ENCODE data around the gene ALPK1. TPM values are rescaled to one million over a fixed set of nuclear protein-coding genes. Genes with fewer than 3 reads are reported as not detected.
"Not testable (repeated sequence)": the region's sequence is repeated elsewhere in the genome, so short reads cannot be mapped to it uniquely, and the experiment has no call there.

Gene ALPK1
- total and polyA plus RNA-seq, 2 of the 4 experiments (the other 2 are of a cell fraction), result 3.3 to 7.9 TPM

DNA sequence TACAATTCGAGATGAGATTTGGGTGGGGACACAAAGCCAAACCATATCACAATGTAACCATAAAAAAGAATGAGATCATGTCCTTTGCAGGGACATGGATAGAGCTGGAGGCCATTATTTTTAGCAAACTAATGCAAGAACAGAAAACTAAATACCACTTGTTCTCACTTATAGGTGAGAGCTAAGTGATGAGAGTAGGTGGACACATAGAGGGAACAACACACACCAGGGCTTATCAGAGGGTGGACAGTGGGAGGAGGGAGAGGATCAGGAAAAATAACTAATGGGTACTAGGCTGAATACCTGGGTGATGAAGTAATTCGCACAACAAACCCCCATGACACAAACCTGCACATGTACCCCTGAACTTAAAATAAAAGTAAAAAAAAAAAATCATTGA lies 145.1 kb downstream of the ALPK1 start:
- BruUV-seq (replicated peaks); H2AFZ ChIP-seq (replicated peaks; ENCODE audit: low read length, poor library complexity); H2BK15ac ChIP-seq (ENCODE audit: low read depth, low read length); H3K23ac ChIP-seq (ENCODE audit: low read depth, low read length); POLR2A ChIA-PET (ENCODE audit: unreplicated experiment); CTCF ChIA-PET; H3K56ac ChIP-seq (ENCODE audit: extremely low read depth, insufficient read depth, low read length); intact Hi-C loops (cut with micrococcal nuclease); H3K27me3 ChIP-seq (ENCODE audit: control insufficient read depth, insufficient read depth, low read length); H4K5ac ChIP-seq (ENCODE audit: low read depth, low read length); H2AK9ac ChIP-seq (replicated peaks; ENCODE audit: low read depth, low read length, poor library complexity); H3K9ac ChIP-seq (ENCODE audit: low read depth, low read length); DNase-seq; H2BK5ac ChIP-seq (ENCODE audit: low read depth, low read length, poor library complexity, severe bottlenecking); H3K4me3 ChIP-seq (ENCODE audit: insufficient read depth, low read depth, low read length); H3K9me1 ChIP-seq (ENCODE audit: insufficient read depth, low read length); H3K36me3 ChIP-seq (ENCODE audit: control insufficient read depth, insufficient read depth, low read length); in situ Hi-C loops (cut with MboI; ENCODE audit: low sequenced_read_pairs); H3K79me1 ChIP-seq (ENCODE audit: low read depth in 1 of 2, low read length in 2 of 2); H4K91ac ChIP-seq (ENCODE audit: insufficient read depth, low read depth, low read length); H3K9me3 ChIP-seq (ENCODE audit: control insufficient read depth, insufficient read depth, low read length); H3K14ac ChIP-seq (replicated peaks; ENCODE audit: low read depth, low read length); H3K27ac ChIP-seq (ENCODE audit: insufficient read depth, low read length); H4K20me1 ChIP-seq (ENCODE audit: insufficient read depth, low read length); dilution Hi-C loops (cut with HindIII; ENCODE audit: low sequenced_read_pairs, unreplicated experiment); H4K8ac ChIP-seq (ENCODE audit: low read depth in 2 of 2, low read length in 2 of 2); H2BK120ac ChIP-seq (ENCODE audit: low read depth, low read length); H3K4ac ChIP-seq (ENCODE audit: low read depth, low read length); H3K18ac ChIP-seq (ENCODE audit: low read depth, low read length); H2BK20ac ChIP-seq (ENCODE audit: low read depth, low read length); H3K4me1 ChIP-seq (ENCODE audit: control insufficient read depth, insufficient read depth, low read length); ATAC-seq (ENCODE audit: low read depth); H3K4me2 ChIP-seq (ENCODE audit: low read depth, low read length); H2AK5ac ChIP-seq (ENCODE audit: low read depth, low read length): not testable (repeated sequence)
- WGBS, 2 experiments (ENCODE audit: extremely low coverage in 2 of 2, insufficient read length in 1 of 2), result no CpG with 5 or more reads among the region's 2 CpGs
